ENCODE results near the gene RGS3.

RGS3 gene

GRCh38 chr9:113499153-113499875 lies 35.8 kb downstream of the RGS3 start:
- Histone ChIP-seq H3K4me1 (ENCODE audit: low read length) (peaks cover 12% of the 10 kb centered on the region), H3K36me3 (replicated peaks; ENCODE audit: low read depth, low read length) (no peaks in the 10 kb centered on the region), H4K20me1 (ENCODE audit: insufficient read depth, low read length) (no peaks in the 10 kb centered on the region), H3K4me3 (ENCODE audit: low read length) (no peak overlapping the region), H3K9me3 (ENCODE audit: insufficient read depth, low read length) (no peaks in the 10 kb centered on the region), H3K27me3 (ENCODE audit: low read depth, low read length) (no peaks in the 10 kb centered on the region), H3K4me2 (ENCODE audit: low read length) (no peak overlapping the region), H3K79me2 (ENCODE audit: low read length) (no peaks in the 10 kb centered on the region), H3K9ac (ENCODE audit: low read length) (no peak overlapping the region), H2AFZ (ENCODE audit: low read depth, low read length) (no peak overlapping the region), H3K27ac (ENCODE audit: low read length) (no peak overlapping the region)
- TF ChIP-seq CTCF (IDR thresholded peaks at IDR 0.05; ENCODE audit: low read depth, low read length) = no peak
- no peak for TF ChIP-seq EZH2phosphoT487 (IDR thresholded peaks at IDR 0.05; ENCODE audit: low read depth)

DNA sequence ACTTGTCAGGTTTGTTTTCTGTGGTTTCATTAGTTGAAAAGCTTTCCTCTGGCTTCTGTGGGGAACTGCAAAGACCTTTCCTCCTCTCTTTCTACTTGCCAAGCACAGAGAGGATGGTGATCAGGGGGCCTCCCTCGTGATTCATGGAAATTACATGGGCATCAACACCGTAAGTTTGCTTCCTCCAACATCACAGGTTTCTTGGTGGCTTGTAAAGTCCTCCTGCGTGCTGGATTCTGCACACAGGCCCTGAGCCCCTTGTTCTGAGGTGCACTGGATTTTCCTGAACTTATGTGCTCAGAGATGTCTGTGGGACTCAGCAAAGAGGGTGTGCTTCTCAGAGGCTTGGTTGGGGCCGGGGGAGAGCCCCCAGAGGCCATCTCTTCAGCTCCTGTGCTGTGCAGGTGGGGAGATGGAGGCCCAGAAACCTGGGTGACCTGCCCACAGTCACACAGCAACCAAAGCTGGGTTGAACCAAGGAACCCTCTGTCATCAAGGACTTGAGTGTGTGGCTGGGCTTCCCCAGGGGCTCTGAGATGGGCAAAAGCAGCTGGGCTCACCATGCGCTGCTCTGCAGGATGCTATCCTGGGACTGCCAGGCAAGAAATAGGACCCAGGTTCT lies 36.5 kb downstream of the RGS3 start:
- Histone ChIP-seq H3K4me1 (ENCODE audit: low read length) (peaks cover 12% of the 10 kb centered on the region), H3K4me3 (ENCODE audit: low read length) (no peak overlapping the region), H3K4me2 (ENCODE audit: low read length) (no peak overlapping the region), H4K20me1 (ENCODE audit: insufficient read depth, low read length) (no peaks in the 10 kb centered on the region), H3K36me3 (replicated peaks; ENCODE audit: low read depth, low read length) (no peaks in the 10 kb centered on the region), H3K27me3 (ENCODE audit: low read depth, low read length) (no peaks in the 10 kb centered on the region), H3K9me3 (ENCODE audit: insufficient read depth, low read length) (no peaks in the 10 kb centered on the region), H3K79me2 (ENCODE audit: low read length) (no peaks in the 10 kb centered on the region), H2AFZ (ENCODE audit: low read depth, low read length) (no peak overlapping the region), H3K27ac (ENCODE audit: low read length) (no peak overlapping the region), H3K9ac (ENCODE audit: low read length) (no peak overlapping the region)
- TF ChIP-seq EZH2phosphoT487 (IDR thresholded peaks at IDR 0.05; ENCODE audit: low read depth) (no peak), CTCF (IDR thresholded peaks at IDR 0.05; ENCODE audit: low read depth, low read length) (no peak)

- Histone ChIP-seq H3K79me2 (ENCODE audit: low read length) (no peaks in the 10 kb centered on the region), H3K9ac (ENCODE audit: low read length) (no peak overlapping the region), H3K4me3 (ENCODE audit: low read length) (no peak overlapping the region), H3K27me3 (ENCODE audit: low read depth, low read length) (no peaks in the 10 kb centered on the region), H4K20me1 (ENCODE audit: insufficient read depth, low read length) (no peaks in the 10 kb centered on the region), H3K9me3 (ENCODE audit: insufficient read depth, low read length) (no peaks in the 10 kb centered on the region), H3K4me1 (ENCODE audit: low read length) (peaks cover 12% of the 10 kb centered on the region), H2AFZ (ENCODE audit: low read depth, low read length) (no peak overlapping the region), H3K27ac (ENCODE audit: low read length) (no peak overlapping the region), H3K36me3 (replicated peaks; ENCODE audit: low read depth, low read length) (no peaks in the 10 kb centered on the region), H3K4me2 (ENCODE audit: low read length) (no peak overlapping the region)
- TF ChIP-seq EZH2phosphoT487 (IDR thresholded peaks at IDR 0.05; ENCODE audit: low read depth) = no peak
- TF ChIP-seq CTCF (IDR thresholded peaks at IDR 0.05; ENCODE audit: low read depth, low read length) = no peak
Observed at GRCh38 chr9:113501129-113501686, 37.7 kb downstream of the RGS3 start.

- H2AFZ ChIP-seq (ENCODE audit: low read depth, low read length) = no peak overlapping the region
- TF ChIP-seq EZH2phosphoT487 (IDR thresholded peaks at IDR 0.05; ENCODE audit: low read depth) (no peak), CTCF (IDR thresholded peaks at IDR 0.05; ENCODE audit: low read depth, low read length) (no peak)
- H3K27ac ChIP-seq (ENCODE audit: low read length) = no peak overlapping the region
- no peaks in the 10 kb centered on the region for H3K36me3 ChIP-seq (replicated peaks; ENCODE audit: low read depth, low read length)
- no peak overlapping the region for H3K4me3 ChIP-seq (ENCODE audit: low read length)
- no peak overlapping the region for H3K9ac ChIP-seq (ENCODE audit: low read length)
- H3K4me2 ChIP-seq (ENCODE audit: low read length) = no peak overlapping the region
- H3K4me1 ChIP-seq (ENCODE audit: low read length) = peaks cover 12% of the 10 kb centered on the region
- H3K79me2 ChIP-seq (ENCODE audit: low read length) = no peaks in the 10 kb centered on the region
- H3K9me3 ChIP-seq (ENCODE audit: insufficient read depth, low read length) = no peaks in the 10 kb centered on the region
- H4K20me1 ChIP-seq (ENCODE audit: insufficient read depth, low read length) = no peaks in the 10 kb centered on the region
- H3K27me3 ChIP-seq (ENCODE audit: low read depth, low read length) = no peaks in the 10 kb centered on the region
Observed at GRCh38 chr9:113501852-113502251, 38.3 kb downstream of the RGS3 start.

Data from OCI-LY3 (cell line).